Type B pancreatic cell (in vitro differentiated cells): ENCODE results near the gene TBC1D22B. TPM values are rescaled to one million over a fixed set of nuclear protein-coding genes. Genes with fewer than 3 reads are reported as not detected.

Experiments
- DNase-seq: peaks from one replicate; pipeline ENCODE4 v3.0.0; 2021; ENCODE audit warnings: mixed read lengths; ENCODE audit not compliant: unreplicated experiment; ENCODE audit errors: extremely low spot score
- H3K27ac Mint-ChIP-seq: 2 replicates; pipeline ENCODE4 v1.8.0; 2021; ENCODE audit warnings: mild to moderate bottlenecking, mixed read lengths
- H3K27me3 Mint-ChIP-seq: 2 replicates; pipeline ENCODE4 v1.8.0; 2021; ENCODE audit warnings: mixed read lengths
- H3K36me3 Mint-ChIP-seq: 2 replicates; pipeline ENCODE4 v1.8.0; 2021; ENCODE audit warnings: mixed read lengths
- H3K4me1 Mint-ChIP-seq: one replicate; pipeline ENCODE4 v1.8.0; 2021; ENCODE audit warnings: mixed read lengths; ENCODE audit not compliant: unreplicated experiment
- H3K4me3 Mint-ChIP-seq: 2 replicates; pipeline ENCODE4 v1.8.0; 2021; ENCODE audit warnings: mild to moderate bottlenecking, mixed read lengths
- H3K9me3 Mint-ChIP-seq: 2 replicates; pipeline ENCODE4 v1.8.0; 2021; ENCODE audit warnings: mixed read lengths
- total RNA-seq: library from RNA; stranded (reverse); gene quantifications from 2 replicates; pipeline ENCODE4 v1.2.1, GENCODE V29; 2021; ENCODE audit warnings: low replicate concordance
- TF ChIP-seq, protein P1 (sequence below): fragments of 200-600 bp; sonication (generic); conservative IDR thresholded peaks from 2 replicates; pipeline ENCODE4 v1.5.0; 2021; ENCODE audit warnings: antibody characterized with exemption, mild to moderate bottlenecking

Gene TBC1D22B
- total RNA-seq, 1 donor from 2014 or later, result 13.6 TPM

DNA sequence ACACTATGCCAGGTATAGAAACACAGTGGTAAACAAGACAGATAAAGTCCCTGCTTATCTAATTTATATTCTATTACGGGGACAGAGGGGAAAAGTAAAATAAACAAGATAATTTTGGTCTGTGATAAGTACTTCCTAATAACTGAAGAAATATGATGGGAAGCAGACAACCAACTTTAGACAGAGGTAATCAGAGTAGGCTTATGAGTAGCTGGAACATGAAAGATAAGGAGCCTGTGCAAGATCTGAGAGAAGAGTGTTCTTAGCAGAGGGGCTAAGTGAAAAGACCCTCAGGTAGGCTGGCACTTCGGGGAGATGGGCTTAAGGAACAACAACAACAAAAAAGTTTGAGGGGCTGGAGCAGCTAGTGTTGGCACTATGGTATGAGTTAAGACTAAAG, 100.3 kb downstream of the TBC1D22B start:
- no peak for DNase-seq
- peak overlapping the region; percentile 2 for H3K27ac Mint-ChIP-seq
- TF ChIP-seq, protein P1, sequence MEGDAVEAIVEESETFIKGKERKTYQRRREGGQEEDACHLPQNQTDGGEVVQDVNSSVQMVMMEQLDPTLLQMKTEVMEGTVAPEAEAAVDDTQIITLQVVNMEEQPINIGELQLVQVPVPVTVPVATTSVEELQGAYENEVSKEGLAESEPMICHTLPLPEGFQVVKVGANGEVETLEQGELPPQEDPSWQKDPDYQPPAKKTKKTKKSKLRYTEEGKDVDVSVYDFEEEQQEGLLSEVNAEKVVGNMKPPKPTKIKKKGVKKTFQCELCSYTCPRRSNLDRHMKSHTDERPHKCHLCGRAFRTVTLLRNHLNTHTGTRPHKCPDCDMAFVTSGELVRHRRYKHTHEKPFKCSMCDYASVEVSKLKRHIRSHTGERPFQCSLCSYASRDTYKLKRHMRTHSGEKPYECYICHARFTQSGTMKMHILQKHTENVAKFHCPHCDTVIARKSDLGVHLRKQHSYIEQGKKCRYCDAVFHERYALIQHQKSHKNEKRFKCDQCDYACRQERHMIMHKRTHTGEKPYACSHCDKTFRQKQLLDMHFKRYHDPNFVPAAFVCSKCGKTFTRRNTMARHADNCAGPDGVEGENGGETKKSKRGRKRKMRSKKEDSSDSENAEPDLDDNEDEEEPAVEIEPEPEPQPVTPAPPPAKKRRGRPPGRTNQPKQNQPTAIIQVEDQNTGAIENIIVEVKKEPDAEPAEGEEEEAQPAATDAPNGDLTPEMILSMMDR, result no peak

DNA sequence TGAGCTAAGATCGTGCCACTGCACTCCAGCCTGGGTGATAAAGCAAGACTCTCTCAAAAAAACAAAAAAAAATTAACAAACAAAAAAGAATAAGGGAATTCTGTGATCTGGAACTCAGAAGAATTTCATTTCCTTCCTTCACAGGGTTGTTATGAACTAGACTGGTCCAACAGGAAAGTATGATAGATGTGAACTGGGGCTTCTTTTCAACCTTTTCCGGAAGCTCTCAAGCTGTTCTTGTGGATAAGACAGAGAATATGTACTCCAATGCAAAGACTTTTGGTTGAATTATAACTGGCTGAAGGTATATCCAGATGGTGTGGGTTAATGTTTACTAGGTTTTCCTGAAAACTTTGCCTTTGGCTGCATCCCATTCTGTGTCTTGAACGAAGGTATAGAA, 101.5 kb downstream of the TBC1D22B start:
- H3K27ac Mint-ChIP-seq, result peak overlapping the region; percentile 22
- H3K9me3 Mint-ChIP-seq, result no peaks in the 10 kb centered on the region
- H3K27me3 Mint-ChIP-seq, result no peaks in the 10 kb centered on the region
- DNase-seq, result no peak
- TF ChIP-seq, protein P1, result no peak
- H3K4me3 Mint-ChIP-seq, result peak overlapping the region; percentile 29
- H3K4me1 Mint-ChIP-seq, result peaks cover 37% of the 10 kb centered on the region
- peaks cover 21% of the 10 kb centered on the region for H3K36me3 Mint-ChIP-seq

More for the DNA sequence above, 100.3 kb downstream of the TBC1D22B start:
- peaks cover 37% of the 10 kb centered on the region for H3K4me1 Mint-ChIP-seq
- peaks cover 13% of the 10 kb centered on the region for H3K36me3 Mint-ChIP-seq
- H3K9me3 Mint-ChIP-seq, result no peaks in the 10 kb centered on the region
- no peak overlapping the region for H3K4me3 Mint-ChIP-seq
- H3K27me3 Mint-ChIP-seq, result no peaks in the 10 kb centered on the region

DNA sequence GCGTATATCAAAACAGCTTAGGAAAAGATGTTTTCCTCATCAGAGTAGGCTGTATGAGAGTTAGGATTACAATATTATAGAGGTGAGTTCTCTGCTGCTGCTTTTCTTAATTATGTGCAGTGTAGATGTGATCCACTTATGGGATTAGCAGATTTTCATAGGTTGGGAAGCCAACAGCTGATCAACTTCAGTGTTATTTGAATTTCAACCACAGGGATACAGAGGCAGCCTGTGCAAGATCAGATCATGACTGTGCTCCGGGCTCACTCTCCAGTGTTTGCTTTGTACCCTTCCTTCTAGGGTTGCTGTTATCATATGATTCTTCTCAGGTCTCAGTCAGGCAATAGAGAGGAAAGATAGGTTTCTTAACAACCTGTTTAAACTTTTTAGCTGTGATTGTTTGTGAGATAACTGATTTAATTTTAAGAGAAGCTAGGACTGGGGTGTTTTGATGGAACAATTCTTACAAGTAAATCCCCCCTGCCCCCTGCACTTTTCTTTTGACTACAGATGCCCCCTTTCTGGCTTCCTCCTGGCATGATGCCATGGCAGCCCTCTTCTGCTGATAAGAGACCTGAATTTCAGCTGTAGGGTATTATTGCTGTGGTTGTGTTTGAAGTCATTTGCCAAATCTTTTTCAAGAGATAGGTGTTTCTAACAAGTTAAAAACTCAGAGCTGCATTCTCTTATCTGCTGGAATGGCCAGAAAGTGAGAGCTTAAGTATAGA, 104.7 kb downstream of the TBC1D22B start:
- Mint-ChIP-seq H3K9me3 (no peaks in the 10 kb centered on the region), H3K27ac (no peak overlapping the region), H3K27me3 (no peaks in the 10 kb centered on the region)

DNA sequence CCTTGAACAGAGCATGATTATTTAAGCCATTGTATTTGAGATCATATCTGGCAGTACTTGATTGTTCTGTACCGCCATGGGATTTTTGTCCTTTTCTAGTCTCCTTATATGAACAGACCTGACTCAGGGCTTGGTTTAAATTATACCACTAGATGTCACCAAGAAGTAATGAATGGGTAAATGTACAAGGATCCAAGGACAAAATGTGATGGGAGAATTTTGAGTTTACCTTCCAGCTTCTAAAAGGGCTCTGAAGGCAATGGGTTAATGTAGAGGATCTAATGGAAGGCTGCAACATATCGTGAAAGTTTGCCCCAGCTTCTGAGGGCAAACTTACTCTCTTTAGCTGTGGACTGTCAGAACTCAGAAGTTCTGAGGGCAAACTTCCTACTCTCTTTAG, 108.2 kb downstream of the TBC1D22B start:
- TF ChIP-seq, protein P1, result peak; percentile 30
- peaks cover 19% of the 10 kb centered on the region for H3K4me1 Mint-ChIP-seq
- H3K4me3 Mint-ChIP-seq, result no peak overlapping the region
- DNase-seq, result no peak
- H3K27me3 Mint-ChIP-seq, result no peaks in the 10 kb centered on the region
- H3K9me3 Mint-ChIP-seq, result no peaks in the 10 kb centered on the region
- H3K27ac Mint-ChIP-seq, result peak overlapping the region; percentile 3
- H3K36me3 Mint-ChIP-seq, result peaks cover 28% of the 10 kb centered on the region

More for the DNA sequence above, 104.7 kb downstream of the TBC1D22B start:
- Mint-ChIP-seq H3K36me3 (peaks cover 25% of the 10 kb centered on the region), H3K4me1 (peaks cover 36% of the 10 kb centered on the region), H3K4me3 (no peak overlapping the region)
- no peak for DNase-seq
- TF ChIP-seq, protein P1, result no peak

DNA sequence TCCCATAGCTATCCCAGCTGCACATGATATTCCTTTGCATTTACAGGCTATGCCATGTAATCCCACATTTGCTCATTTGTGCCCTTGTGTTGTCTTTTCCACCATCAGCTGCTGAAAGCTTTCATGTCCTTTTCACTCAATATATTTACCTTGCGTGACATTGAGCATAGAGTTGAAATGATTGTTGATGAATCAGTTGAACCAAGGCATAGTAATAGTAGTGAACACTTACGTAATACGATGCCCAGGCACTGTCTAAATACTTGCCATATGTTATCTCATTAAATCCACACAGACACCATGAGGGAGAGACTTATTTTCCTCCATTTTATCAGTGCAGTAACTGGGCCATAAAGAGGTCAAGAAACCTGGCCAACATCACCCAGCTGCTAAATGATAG, 109.3 kb downstream of the TBC1D22B start:
- TF ChIP-seq, protein P1, result no peak
- Mint-ChIP-seq H3K9me3 (no peaks in the 10 kb centered on the region), H3K4me3 (peak overlapping the region; percentile 41), H3K4me1 (peaks cover 21% of the 10 kb centered on the region), H3K36me3 (peaks cover 24% of the 10 kb centered on the region), H3K27ac (peak overlapping the region; percentile 36), H3K27me3 (no peaks in the 10 kb centered on the region)
- no peak for DNase-seq
